GM21360 (cell line): Measurements from ENCODE around the gene NPLOC4.

ENCODE experiments used
- ATAC-seq: cut with Tn5 transposase; IDR thresholded peaks from one replicate; pipeline ENCODE4 v1.9.1; 2021; ENCODE audit warnings: mild to moderate bottlenecking, moderate library complexity; ENCODE audit not compliant: unreplicated experiment

Gene NPLOC4

DNA sequence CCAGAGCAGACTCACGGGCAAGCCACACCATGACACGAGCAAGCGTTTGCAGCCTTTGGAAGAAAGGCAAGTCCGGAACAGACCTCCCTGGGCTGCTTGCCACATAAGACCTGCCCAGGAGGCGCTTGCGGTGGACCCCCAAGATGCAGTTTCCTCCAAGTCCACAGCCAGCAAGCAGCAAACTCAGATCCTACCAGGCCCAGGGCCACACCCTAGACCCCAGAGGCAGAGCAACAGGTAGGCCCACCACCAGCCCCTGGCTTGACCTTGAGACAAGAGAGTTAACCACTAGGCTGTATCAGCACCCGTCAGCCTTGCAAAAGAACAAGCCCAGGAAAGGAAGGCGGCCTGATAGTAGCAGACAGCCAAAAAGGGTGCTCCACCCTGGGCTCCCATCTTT, 87.1 kb downstream of the NPLOC4 start:
- ATAC-seq, result no peak

DNA sequence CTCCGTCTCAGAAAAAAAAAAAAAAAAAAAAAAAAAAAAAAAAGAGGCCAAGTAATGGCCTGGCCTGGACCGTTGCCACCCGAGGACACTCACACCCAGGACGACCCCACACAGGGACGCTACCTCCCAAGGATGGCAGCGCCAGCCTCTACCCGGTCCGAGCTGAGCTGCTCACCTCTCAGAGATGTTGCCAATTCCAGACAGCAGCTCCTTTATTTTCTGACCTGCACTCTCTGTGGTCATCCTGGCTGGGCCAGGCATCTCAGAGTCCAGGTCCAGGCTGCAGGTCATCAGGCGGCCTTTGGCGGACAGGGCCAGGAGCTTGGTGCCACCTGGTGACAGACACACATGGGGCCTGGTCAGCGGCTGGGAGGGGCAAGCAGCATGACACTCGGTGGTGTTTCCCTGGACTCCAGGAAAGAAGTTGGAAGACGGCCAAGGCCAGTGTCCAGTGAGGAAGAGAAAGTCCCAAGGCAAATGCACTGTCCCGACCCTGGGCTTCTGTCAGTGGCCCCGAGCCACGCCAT, 87.8 kb downstream of the NPLOC4 start:
- no peak for ATAC-seq

DNA sequence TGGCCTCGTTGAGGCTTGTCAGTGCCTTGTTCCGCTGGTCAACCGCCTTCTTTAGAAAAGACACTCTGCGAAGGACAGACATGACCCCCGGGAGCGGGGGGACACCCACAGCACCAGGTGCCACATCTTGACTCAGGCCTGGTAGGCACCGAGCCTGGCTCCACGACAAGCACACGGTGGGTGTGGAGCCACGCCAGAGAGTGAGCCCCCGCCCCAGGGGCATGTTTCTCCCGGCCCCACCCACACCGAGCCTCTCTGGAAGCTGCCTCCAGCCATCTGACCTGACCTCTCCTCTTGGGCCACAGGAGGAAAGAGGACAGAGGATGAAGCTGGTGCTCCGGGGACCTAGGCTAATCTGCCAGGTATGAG, 89.3 kb downstream of the NPLOC4 start:
- no peak for ATAC-seq

DNA sequence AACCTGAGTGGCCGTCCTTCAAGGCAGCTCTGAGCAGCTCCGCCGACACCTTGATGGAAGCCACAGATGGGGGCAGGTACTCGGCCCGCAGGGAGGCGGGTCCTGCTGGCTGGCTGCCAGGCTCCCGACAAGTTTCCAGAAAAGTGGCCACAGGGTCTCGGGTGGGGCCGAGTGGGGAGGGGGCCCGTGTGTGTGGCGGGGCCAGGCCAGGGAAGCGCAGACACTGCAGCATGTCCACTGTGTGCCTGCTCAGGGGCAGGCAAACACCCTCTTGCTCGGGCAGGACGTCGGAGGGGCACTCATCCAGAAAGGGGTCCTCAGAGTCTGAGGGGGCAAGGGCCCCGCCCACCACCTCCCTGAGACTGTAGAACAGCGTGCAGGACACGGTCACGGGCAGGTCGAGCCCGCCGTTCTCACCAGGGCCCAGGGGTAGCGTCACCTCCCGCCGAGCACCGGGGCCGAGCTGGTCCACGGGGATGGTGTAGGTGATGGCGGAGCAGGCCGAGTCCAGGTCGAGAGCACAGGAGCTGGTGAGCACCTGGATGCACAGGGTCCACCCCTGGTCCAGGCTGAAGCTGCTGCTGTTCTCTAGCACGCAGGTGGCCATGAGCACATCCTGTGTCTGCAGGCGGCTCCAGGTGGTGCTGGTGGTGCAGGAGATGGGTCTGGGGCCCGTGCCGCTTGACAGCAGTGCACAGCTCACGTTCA, 89.9 kb downstream of the NPLOC4 start:
- ATAC-seq, result no peak

DNA sequence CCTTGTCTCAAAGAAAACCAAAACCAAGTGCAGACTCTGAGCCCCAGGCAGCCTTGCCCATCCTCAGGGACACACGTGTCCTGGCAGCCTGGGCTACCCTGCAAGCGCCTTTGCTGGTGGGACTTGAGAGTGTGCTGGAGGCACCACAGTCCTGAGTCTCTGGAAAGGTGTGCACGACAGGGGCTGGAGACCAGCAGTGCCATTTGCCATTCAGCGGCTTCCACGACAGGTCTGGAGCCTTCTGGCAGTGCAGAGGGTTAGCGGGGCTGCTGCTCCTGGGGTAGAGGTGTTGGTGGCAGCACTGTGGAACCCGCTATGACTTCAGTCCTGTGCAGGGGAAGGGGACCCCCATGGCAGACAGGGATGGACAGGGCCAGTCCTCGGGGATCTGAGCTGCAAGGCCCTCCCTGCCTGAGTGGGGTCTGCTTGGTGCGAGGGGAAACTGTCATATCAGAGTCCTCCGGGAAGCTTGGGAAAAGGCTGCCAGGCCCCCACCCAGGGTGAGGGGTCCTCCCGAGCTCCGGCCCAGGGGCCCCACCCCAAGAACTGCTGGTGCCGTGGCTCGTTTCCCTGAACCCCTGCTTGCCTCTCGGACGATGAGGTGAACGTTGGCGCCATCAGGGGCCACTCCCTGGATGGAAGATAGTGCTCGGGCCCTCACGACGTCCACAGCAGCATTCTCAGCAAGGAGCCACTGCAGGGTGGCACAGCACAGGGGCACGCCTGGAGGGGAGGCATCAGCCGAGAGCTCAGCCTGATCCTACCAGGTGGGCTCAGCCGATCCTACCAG, 91.6 kb downstream of the NPLOC4 start:
- no peak for ATAC-seq

DNA sequence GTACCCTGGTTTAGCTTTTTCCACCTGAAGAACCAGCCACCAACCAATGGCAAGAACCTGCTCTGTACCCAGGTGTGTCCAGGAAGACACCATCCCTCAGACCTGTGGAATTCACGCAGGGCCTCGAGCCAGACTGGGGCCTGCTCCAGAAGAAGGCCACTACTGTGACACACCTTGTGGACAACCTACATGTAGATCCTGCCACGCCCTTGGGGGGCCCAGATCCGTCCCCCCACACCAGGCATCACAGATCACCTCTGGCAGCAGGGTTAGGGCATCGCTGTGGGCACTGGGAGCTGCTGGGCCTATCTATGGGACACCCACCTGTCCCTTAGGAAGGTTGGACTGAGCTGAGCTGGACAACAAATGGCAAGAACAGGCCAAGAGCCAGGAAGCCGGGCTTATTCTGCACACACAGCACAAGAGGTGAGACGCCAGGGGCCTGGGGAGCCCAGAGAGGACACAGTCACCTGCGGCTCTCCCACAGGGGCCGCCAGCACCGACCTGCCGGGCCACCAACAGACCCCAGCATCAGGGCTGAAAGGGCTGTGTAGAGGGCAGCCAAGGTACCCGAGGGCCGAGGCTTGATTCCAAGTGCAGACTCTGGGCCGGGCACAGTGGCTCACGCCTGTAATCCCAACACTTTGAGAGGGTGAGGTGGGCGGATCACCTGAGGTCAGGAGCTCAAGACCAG, 92.5 kb downstream of the NPLOC4 start:
- no peak for ATAC-seq

DNA sequence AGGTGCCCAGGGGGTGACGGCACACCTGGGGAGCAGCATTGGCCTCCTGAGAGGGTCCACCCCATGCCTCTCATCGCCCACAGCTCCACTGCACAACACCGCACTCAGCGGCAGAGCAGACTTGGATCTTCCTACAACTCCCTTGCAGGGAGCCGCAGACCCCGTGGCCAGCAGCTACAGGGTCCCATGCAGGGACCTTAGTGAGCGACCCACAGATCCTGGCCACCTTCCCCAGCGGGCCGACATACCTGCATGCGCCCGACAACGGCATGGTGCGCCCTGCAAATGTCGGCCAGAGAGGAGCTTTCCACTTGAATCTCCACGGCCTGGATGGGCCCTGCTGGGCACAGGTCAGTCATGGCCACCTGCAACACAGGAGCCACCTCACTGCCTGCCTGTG, 93.2 kb downstream of the NPLOC4 start:
- no peak for ATAC-seq

DNA sequence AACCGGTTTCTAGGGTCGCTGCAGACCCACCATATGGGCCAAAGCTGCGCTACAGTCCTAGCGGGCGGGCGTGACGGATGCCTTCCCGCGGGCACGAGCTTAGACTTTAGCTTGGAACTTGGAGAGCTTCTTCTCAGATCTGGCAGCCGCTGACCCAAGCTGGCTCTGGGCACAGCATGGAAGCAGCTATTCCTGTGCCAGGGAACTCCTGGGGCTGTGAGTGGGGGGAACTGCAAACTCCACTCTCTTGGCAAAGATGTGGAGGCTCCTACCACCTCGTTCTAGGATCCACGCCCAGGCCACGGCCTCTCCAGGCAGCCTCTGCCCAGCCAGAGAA, 93.6 kb downstream of the NPLOC4 start:
- no peak for ATAC-seq

DNA sequence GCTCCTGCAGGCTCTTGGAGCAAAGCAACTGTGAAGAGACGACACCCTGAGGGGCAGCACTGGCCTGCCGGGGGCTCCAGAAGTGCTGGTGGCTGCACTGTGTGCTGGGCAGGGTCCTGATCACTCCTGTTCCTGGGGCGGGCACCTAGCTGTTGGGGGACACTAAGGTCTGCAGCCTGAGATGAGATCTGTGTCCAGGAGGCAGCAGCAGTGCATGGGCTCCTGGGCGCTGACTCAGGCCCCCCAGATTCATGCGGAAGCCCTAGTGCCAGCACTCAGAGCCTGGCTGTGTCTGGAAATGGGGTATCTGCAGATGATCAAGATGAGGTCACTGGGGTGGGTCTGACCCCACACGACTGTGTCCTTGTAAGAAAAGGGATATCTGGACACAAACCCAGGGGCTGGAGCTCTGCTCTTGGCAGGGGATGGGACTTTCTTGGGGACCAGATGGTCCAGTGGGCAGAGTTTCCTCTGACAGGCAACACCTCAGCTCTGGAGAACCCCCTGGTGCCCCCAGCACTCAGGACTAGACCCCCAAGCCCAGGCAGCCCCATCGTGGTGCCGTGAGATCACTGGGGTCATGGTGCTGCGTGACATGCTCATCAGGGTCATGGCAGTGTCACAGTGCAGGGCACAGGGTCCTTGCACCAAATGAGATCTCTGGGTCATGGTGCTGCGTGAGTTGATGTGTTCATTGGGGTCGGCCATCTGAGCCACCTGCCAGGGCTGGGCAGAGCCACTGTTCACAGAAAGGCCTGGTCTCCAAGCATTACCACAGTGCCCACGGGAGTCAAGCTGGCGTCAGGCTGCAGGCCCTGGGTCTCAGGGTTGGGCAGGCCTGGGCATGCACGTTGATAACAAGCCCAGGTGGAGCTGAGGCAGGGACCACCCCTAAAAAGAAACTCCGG, 94.2 kb downstream of the NPLOC4 start:
- no peak for ATAC-seq

DNA sequence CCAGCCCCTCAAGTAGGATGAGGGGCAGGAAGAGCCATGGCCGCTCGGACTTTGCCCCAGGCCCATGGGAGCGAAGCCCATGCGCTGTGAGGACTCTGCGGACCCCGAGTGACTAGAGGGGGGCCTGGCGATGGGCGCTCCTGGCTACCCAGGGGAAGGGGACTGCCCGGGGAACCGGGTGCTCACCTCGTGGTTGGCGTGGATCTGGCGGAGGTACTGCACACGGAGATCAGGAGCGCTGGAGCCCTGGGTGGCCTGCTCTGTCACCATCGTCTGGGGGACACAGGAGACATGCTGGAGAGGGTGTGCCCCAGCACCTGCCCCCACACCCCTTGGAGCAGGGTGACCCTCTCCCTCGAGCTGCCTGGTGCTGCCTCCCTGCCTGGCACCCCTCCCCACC, 95.8 kb downstream of the NPLOC4 start:
- no peak for ATAC-seq

DNA sequence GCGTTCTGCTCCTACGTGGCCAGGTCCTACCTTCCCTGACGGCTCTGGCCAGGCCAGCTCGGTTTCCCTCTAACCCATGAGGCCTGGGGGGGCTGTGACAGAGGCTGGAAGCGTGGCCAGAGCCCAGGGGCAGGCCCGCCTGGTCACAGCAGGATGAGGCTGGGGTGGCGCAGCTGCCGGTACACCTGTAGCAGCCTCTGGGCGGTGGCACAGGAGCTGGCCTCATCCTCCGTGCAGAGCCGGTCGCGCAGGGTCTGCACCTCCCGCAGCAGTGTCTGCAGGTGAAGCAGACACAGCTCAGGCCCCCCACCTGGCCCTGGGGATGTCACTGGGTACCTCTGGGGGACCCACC, 96.3 kb downstream of the NPLOC4 start:
- no peak for ATAC-seq

DNA sequence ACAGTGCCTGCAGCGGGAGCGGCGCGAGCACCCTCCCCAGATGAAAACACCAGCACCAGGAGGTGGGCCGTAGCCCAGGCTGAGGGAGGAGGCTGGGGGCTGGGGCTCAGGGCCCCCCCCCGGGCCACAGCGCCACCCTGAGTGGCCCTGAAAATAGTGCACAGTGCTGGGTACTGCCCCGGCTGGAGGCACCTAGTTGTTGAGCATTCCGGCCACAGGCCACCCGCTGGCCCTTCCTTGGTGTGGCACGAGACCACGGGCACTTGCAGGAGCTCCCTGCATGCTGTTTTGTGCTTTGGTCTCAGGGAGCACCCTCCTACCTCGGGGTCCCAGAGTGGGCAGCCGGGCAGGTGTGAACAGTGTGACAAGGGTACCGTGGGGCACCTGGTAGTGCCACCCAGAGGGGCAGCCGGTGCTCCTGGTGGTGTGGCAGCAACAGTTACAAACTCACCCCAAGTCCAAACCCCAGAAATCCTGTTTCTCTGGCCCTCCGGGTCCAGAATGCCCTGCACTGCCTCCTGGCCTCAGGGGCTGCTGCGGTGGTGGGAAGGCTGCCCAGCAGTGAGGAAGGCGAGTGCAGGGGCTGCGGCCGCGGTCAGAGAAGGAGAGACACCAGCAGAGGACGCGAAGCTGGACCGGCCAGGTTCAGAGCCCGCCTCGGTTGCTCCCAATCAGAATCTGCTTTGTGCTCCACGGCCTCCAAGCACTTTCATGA, 96.8 kb downstream of the NPLOC4 start:
- no peak for ATAC-seq

DNA sequence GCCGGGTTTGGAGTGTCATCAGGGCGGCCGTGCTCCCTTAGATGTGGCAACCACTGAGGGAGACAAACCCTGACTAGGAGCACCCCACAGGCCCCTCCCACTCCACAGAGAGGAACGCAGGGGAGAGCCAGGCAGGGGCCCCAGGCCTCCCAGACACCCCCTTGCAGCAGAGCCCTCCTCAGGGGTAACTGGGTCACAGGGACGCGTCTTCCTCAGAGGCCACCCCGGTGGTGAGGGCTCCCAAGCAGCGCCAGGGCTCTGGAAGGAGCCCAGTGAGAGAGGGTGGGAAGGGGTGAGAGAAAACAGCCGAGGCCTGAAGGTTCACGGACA, 97.4 kb downstream of the NPLOC4 start:
- no peak for ATAC-seq

DNA sequence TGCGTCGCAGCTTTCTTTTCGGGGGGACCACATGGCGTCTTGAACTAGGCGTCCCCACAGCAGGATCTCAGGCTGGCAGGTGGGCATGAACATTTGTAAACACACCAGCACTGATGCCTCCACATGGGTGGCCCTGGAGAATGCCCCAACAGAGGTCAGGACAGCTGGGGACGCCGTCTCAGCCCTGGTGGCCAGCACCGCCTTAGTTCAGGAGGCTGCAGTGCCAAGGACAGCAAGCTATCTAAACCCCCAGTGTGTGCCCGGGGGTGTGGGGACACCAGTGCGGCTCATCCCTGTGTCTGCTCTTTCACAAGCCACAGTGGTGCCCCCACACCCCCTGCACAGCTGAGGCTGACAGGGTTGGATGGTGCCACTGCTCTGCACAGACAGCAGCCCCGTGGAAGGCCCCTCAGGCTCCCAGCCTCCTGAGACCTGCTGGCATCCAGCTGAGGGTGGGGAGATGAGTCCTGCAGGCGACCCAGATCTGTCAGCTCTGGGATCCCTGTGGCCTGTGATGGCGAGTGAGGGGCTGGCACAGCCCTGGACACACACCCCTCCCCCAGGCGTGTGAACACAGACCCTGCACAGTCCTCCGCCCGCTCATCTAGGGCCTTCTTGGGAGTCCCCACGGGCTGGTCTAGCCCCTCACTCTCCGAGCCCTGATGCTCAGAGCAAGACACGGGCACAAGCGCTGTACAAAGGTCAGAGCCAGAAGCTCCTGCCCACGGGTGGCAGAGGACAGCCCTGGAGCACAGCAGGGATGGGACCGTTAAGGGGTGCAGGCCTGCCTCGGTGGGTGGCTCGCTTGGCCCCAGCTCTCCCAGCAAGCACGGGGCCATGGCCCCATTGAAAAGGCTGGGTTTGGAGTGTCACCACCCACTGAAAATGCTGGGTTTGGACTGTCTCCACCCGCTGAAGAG, 98.0 kb downstream of the NPLOC4 start:
- no peak for ATAC-seq

DNA sequence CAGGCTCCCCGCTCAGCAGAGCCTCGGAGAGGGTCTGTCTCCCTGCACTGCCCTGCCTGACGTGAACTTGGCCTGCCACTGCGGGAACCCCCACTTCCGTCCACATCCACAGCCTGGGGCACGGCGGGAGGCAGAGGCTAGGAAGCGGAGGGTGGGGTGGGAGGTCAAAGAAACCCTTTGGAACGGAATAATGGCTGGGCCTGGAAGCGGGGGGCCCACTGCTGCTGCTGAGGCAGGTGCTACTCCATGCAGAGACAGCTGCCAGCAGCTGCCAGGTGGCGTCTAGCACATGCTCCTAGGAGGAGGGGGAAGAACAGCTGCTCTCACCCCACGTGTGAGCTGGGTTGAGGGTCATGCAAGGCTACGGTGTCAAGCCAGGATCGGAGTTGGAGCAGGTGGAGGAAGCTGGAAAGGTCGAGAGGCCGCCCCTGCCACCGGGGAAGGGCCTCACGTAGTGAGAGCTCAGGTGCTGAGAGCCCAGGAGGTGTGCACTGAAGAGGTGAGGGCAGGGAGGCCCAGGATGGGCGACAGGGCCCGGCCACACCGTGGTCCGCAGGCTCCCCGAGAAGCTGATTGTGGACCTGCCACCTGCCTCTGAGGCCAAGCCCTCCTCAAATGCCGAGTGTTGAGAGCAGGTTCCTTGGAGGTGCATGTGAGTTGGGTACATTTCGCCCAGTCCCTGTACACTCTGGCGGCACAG, 98.9 kb downstream of the NPLOC4 start:
- ATAC-seq, result no peak

DNA sequence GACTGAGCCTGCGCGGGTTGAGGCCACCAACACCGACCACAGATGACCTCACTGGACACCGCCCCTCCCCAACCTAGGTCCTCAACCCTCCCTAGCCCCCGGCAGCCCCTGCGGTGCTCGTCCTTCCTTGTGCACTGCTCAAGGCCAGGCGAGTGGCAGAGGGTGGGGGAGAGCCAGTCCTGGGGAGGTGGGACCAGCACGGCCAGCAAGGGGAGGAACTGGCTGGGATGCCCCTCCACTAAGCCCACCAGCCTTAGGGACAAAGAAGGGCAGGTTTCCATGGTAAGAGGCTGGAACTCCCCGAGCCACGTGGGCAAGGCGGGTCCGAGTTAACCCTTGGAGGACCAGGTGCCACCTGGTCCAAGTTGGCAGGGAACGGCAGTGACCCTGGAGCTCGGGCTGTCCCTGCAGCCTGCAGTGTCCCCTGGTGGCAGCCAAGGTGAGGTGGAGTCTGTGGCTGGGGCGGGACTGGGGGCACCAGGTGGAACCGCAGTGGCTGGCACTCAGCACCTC, 99.5 kb downstream of the NPLOC4 start:
- ATAC-seq, result no peak

DNA sequence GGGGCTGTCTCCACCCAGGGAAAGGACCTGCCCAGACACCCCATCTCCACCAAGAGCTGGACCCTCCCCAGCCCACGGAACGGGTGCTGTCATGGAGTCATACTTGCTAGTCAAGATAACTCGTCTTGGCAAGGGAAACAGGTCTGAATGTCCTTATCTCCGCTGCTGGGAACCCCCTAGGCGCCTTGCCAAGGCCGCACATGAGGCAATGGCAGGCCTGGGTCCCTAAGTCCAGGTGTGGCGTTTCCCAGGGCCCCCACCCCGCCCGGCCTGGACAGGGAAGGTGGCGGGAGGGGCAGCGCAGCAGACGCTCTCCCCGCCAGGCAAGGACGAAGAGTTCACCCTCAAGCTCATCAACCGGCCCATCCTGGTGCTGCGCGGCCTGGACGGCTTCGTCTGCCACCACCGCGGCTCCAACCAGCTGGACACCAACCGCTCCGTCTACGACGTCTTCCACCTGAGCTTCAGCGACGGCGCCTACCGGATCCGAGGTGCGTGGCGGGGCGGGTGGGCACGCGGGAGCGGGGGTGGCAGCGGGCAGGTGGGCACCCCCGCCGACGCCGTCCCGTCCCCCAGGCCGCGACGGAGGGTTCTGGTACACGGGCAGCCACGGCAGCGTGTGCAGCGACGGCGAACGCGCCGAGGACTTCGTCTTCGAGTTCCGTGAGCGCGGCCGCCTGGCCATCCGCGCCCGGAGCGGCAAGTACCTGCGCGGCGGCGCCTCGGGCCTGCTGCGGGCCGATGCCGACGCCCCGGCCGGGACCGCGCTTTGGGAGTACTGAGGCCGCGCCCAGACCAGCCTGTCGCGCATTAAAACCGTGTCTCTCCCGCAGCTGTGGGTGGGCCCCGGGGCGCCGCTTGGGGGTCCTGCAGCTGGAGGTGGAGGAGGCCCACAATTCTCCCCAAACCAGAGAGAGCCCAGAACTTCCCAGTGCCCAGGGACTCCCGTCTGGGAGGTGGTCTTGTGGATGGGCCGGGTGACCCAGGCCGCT, 100.3 kb downstream of the NPLOC4 start:
- ATAC-seq, result no peak
